ENCODE measurements around the gene CD300LF.

DNA sequence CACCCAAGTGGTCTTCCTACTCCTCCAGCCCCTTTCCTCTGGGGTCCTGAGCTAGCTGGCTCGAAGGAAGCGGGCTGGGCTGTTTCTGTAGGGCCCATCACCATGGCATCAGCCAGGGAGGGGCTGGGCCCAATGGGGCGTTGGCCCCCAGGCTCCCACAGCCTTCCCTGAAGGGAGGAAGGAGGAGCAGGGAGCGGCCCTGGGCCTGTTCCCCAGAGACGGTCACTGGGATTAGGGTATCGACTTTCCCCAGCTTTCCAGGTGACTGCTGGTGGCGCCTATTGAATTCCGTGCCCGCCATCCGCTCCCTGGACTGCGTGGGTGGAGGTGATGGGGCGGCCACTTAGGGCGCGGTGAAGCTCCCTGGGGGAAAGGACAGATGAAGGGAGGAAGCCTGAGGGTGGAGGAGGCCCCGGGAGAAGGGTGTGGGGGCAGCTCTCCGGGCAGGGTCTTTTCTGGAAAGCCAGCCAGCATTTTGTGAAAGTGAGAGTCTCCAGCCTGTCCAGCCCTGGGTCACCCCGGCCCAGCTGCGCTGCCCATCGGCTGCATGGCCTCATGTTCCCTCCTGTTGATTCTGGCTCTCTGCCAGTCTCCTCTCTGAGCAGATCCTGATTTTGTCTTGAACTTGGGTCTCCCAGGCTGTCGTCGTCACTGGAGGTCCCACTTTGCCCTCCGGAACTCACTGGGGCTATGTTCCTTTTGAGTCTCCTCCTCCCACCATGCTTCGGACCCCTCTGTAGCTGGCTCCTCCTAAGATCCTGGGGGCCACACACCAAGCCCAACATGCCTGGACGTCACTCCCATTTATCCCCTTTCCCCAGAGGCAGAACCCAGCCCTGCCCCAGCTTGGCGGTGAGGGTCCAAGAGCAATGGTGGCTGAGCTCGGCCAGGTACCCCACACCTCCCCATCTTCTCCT is 45.5 kb upstream of the CD300LF start:
- TF ChIP-seq, protein P1, sequence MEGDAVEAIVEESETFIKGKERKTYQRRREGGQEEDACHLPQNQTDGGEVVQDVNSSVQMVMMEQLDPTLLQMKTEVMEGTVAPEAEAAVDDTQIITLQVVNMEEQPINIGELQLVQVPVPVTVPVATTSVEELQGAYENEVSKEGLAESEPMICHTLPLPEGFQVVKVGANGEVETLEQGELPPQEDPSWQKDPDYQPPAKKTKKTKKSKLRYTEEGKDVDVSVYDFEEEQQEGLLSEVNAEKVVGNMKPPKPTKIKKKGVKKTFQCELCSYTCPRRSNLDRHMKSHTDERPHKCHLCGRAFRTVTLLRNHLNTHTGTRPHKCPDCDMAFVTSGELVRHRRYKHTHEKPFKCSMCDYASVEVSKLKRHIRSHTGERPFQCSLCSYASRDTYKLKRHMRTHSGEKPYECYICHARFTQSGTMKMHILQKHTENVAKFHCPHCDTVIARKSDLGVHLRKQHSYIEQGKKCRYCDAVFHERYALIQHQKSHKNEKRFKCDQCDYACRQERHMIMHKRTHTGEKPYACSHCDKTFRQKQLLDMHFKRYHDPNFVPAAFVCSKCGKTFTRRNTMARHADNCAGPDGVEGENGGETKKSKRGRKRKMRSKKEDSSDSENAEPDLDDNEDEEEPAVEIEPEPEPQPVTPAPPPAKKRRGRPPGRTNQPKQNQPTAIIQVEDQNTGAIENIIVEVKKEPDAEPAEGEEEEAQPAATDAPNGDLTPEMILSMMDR (IDR thresholded peaks at IDR 0.05): no peak
- TF ChIP-seq POLR2A (IDR thresholded peaks at IDR 0.05): no peak
